ENCODE measurements around the gene TIE1.

GRCh38 chr1:43274804-43275180 is 26.0 kb upstream of the TIE1 start:
- TF ChIP-seq, protein P1, sequence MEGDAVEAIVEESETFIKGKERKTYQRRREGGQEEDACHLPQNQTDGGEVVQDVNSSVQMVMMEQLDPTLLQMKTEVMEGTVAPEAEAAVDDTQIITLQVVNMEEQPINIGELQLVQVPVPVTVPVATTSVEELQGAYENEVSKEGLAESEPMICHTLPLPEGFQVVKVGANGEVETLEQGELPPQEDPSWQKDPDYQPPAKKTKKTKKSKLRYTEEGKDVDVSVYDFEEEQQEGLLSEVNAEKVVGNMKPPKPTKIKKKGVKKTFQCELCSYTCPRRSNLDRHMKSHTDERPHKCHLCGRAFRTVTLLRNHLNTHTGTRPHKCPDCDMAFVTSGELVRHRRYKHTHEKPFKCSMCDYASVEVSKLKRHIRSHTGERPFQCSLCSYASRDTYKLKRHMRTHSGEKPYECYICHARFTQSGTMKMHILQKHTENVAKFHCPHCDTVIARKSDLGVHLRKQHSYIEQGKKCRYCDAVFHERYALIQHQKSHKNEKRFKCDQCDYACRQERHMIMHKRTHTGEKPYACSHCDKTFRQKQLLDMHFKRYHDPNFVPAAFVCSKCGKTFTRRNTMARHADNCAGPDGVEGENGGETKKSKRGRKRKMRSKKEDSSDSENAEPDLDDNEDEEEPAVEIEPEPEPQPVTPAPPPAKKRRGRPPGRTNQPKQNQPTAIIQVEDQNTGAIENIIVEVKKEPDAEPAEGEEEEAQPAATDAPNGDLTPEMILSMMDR (IDR thresholded peaks at IDR 0.05): no peak
- no peak for TF ChIP-seq POLR2A (IDR thresholded peaks at IDR 0.05)
